SJCRH30 (cell line): ENCODE measurements around the gene RHBDF2. TPM values are rescaled to one million over a fixed set of nuclear protein-coding genes. Genes with fewer than 3 reads are reported as not detected.

ENCODE experiments used
- DNase-seq, 2 experiments: peaks; one replicate each; pipeline ENCODE4 v3.0.0-alpha.2; 2015 to 2020
- H3K27ac ChIP-seq: fragments of 250-450 bp; sonication (Bioruptor Pico); 2 replicates; pipeline ENCODE4 v1.5.1; 2020; ENCODE audit warnings: mild to moderate bottlenecking, moderate library complexity
- H3K27me3 ChIP-seq: fragments of 250-450 bp; sonication (Bioruptor Pico); 2 replicates; pipeline ENCODE4 v1.5.1; 2020; ENCODE audit warnings: mild to moderate bottlenecking, moderate library complexity
- H3K36me3 ChIP-seq: fragments of 250-450 bp; sonication (Bioruptor Pico); 2 replicates; pipeline ENCODE4 v1.5.1; 2020; ENCODE audit warnings: mild to moderate bottlenecking, moderate library complexity
- H3K4me1 ChIP-seq: fragments of 250-450 bp; sonication (Bioruptor Pico); 2 replicates; pipeline ENCODE4 v1.5.1; 2020; ENCODE audit warnings: mild to moderate bottlenecking, moderate library complexity
- H3K4me3 ChIP-seq: fragments of 250-450 bp; sonication (Bioruptor Pico); 2 replicates; pipeline ENCODE4 v1.5.1; 2020; ENCODE audit warnings: mild to moderate bottlenecking, moderate library complexity
- H3K9me3 ChIP-seq: fragments of 250-450 bp; sonication (Bioruptor Pico); replicated peaks from 2 replicates; pipeline ENCODE4 v1.5.1; 2020; ENCODE audit warnings: mild to moderate bottlenecking, moderate library complexity
- total RNA-seq: library from RNA; depleted of rRNA; stranded (reverse); fragments of >200 nt; shearing (Covaris generic); gene quantifications from 2 replicates; pipeline ENCODE4 v1.2.3, GENCODE V29; 2014; rRNA removed

The RHBDF2 gene
- total RNA-seq, 1 experiment from 2014 or later: 2.5 TPM

DNA sequence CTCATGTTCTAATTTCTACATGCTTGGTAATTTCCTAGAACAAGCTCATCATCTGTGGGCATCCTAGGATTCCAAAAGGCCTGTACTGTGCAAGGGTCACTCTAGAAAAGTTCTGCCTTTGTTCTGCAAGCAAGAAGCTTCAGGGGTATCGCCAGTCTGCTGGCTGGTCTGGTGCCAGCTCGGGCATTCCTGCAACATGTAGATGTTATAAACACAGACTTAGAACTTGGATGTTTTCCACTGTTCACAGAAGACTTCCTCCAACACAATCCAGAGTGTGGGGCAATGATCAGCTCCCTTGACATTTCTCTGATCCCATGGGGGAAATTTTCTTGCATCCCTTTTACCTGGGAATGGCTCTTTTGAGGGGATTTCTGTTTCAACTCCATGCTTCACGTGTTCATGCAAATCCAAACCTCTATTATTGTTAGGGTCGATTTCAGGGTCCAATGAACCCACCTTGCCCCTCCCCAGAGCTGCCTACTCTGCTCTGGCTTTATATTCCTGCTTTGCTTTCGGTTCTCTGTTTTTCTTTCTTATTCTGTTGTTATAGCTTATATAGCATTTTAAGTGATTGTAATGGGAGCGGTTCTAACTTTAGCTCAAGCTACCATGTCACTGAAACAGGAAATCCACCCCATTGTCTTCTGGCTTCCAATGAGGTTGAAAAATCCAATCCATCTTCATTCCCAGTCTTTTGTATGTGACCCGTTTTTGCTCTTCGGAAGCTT, 73.6 kb downstream of the RHBDF2 start:
- no peaks in the 10 kb centered on the region for H3K4me1 ChIP-seq
- H3K36me3 ChIP-seq: no peaks in the 10 kb centered on the region
- no peak for DNase-seq
- no peaks in the 10 kb centered on the region for H3K9me3 ChIP-seq
- H3K27me3 ChIP-seq: no peaks in the 10 kb centered on the region
- no peak overlapping the region for H3K27ac ChIP-seq
- no peak overlapping the region for H3K4me3 ChIP-seq

DNA sequence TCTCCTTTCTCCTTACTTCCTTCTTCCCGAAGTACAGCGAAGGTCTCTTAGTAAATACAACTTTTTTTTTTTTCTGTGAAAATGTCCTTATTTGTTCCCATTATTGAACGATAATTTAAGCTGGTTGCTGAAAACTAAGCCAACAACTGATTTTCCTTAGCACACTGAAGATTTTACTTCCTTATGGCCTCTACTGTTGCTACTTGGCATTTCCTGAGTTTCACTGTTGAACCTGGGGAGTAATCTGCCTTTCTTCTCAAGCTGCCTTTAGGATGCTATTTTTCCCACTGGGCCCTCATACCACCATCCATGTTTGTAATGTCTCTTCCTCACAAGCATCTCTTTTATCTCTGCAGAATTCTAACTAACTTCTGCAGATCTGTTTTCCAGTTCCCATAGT, 74.4 kb downstream of the RHBDF2 start:
- no peaks in the 10 kb centered on the region for H3K27me3 ChIP-seq
- H3K9me3 ChIP-seq: no peaks in the 10 kb centered on the region
- no peak for DNase-seq
- H3K27ac ChIP-seq: no peak overlapping the region
- H3K36me3 ChIP-seq: peaks cover 3% of the 10 kb centered on the region
- no peaks in the 10 kb centered on the region for H3K4me1 ChIP-seq
- H3K4me3 ChIP-seq: no peak overlapping the region

DNA sequence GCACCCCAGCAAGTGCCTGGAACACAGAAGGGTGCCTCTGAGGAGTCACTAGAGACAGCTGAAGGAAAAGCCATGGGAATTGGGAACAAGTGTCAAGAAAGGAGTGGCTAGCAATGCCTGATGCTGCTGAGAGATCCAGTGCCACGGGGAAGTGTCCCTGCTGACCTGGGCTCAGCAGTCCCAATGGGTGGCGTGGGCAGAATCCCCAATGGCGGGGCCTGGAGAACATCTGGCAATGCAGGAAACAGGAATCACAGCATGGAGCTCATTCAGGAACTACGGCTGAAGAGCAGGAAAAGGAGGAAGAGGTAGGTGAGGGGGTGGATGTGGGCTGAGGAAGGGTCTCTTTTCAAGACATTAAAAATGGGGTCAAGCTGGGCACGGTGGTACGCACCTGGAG, 78.4 kb downstream of the RHBDF2 start:
- no peak overlapping the region for H3K4me3 ChIP-seq
- H3K27me3 ChIP-seq: no peaks in the 10 kb centered on the region
- H3K27ac ChIP-seq: no peak overlapping the region
- H3K9me3 ChIP-seq: no peaks in the 10 kb centered on the region
- peaks cover 10% of the 10 kb centered on the region for H3K36me3 ChIP-seq
- no peaks in the 10 kb centered on the region for H3K4me1 ChIP-seq
- no peak for DNase-seq

DNA sequence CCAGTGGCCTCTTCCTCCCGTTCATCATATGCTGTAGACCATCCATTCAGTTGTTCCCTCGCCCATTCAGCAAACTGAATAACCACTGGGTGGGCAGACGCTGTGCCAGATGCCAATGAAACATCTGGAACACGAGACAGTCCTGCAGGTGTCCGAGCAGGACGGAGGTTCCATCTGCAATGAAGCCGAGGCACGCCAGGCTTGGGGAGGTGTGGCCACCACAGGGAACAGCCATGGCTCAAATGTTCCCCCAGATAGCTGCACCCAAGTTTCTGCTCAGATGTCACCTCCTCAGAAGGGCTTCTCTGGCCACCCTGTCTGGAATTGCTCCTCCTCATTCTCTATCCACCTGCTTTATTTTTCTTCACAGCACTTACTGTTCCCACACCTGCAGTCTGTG, 78.8 kb downstream of the RHBDF2 start:
- H3K36me3 ChIP-seq: peaks cover 10% of the 10 kb centered on the region
- H3K27ac ChIP-seq: no peak overlapping the region
- DNase-seq: no peak
- H3K4me3 ChIP-seq: no peak overlapping the region
- no peaks in the 10 kb centered on the region for H3K27me3 ChIP-seq
- H3K9me3 ChIP-seq: no peaks in the 10 kb centered on the region
- H3K4me1 ChIP-seq: peaks cover 3% of the 10 kb centered on the region; the same call in 1 of the 2 replicates

DNA sequence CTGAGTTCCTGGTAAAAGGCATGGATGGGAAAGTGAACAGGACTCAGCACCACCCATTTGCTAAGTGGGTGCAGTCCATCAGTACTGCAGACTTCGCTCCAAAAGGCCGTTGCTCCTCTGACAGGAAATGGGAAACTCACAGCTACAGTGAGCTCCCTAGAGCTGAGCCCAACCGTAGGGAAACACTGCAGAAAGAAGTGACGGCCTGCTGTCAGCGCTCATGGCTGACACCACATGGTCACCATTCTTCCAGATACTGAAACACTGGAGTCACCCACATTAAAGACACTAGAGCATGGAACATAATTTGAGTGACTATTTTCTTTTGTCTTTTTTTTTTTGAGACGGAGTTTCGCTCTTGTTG, 80.2 kb downstream of the RHBDF2 start:
- DNase-seq: no peak
- Histone ChIP-seq H3K9me3 (no peaks in the 10 kb centered on the region), H3K4me1 (peaks cover 5% of the 10 kb centered on the region; the same call in 1 of the 2 replicates), H3K36me3 (peaks cover 10% of the 10 kb centered on the region), H3K27ac (no peak overlapping the region), H3K27me3 (no peaks in the 10 kb centered on the region), H3K4me3 (no peak overlapping the region)

Other genes starting within 250 kb of the RHBDF2 start
- gene UBALD2, start 236.1 kb downstream of the RHBDF2 start, total RNA-seq: 40.7 and 41.9 TPM in 2 replicates
- 2.7 and 3.5 TPM in 2 replicates for gene QRICH2, start 193.1 kb downstream of the RHBDF2 start, total RNA-seq
- gene PRPSAP1, start 147.5 kb downstream of the RHBDF2 start, total RNA-seq: 69.3 and 70.0 TPM in 2 replicates
- gene SPHK1, start 116.8 kb downstream of the RHBDF2 start, total RNA-seq: 5.4 and 5.8 TPM in 2 replicates
- 40.9 and 41.5 TPM in 2 replicates for gene UBE2O, start 48.3 kb downstream of the RHBDF2 start, total RNA-seq
- 0.24 and 0.58 TPM in 2 replicates for gene AANAT, start 33.8 kb downstream of the RHBDF2 start, total RNA-seq
- gene CYGB, start 36.3 kb upstream of the RHBDF2 start, total RNA-seq: not detected in 2 replicates
- gene PRCD, start 38.6 kb upstream of the RHBDF2 start, total RNA-seq: 2.1 and 3.4 TPM in 2 replicates
- gene ST6GALNAC2, start 84.4 kb upstream of the RHBDF2 start, total RNA-seq: 0.20 TPM in 1 of 2 replicates, not detected in the other
- gene ST6GALNAC1, start 142.3 kb upstream of the RHBDF2 start, total RNA-seq: not detected in 2 replicates
- gene MXRA7, start 209.5 kb upstream of the RHBDF2 start, total RNA-seq: 245 and 247 TPM in 2 replicates
- 36.4 and 39.8 TPM in 2 replicates for gene JMJD6, start 225.2 kb upstream of the RHBDF2 start, total RNA-seq
- 33.3 and 39.5 TPM in 2 replicates for gene METTL23, start 225.4 kb upstream of the RHBDF2 start, total RNA-seq
- 516 and 599 TPM in 2 replicates for gene SRSF2, start 235.9 kb upstream of the RHBDF2 start, total RNA-seq
- gene MFSD11, start 236.7 kb upstream of the RHBDF2 start, total RNA-seq: 35.5 and 40.4 TPM in 2 replicates